Retinal pigment epithelial cell (primary cell): ENCODE measurements around the gene CELF1.

Experiments used
- DNase-seq: peaks from one replicate; pipeline ENCODE4 v3.0.0-alpha.2; 2010; ENCODE audit warnings: low read depth
- H3K4me3 ChIP-seq: 2 replicates; pipeline ENCODE4 v1.5.1; 2011; ENCODE audit warnings: mild to moderate bottlenecking, low read length, control low read depth, moderate library complexity
- CTCF ChIP-seq: conservative IDR thresholded peaks from 2 replicates; pipeline ENCODE4 v1.5.1; 2011; ENCODE audit warnings: low read depth, low read length, control low read depth, inconsistent platforms

CELF1 gene

GRCh38 chr11:47443817-47444216 is 109.1 kb downstream of the CELF1 start:
- no peak for TF ChIP-seq CTCF

GRCh38 chr11:47443028-47443700 is 109.8 kb downstream of the CELF1 start:
- no peak overlapping the region for H3K4me3 ChIP-seq
- DNase-seq = no peak
- TF ChIP-seq CTCF = no peak

More at GRCh38 chr11:47443817-47444216, 109.1 kb downstream of the CELF1 start:
- DNase-seq = no peak
- H3K4me3 ChIP-seq = no peak overlapping the region

GRCh38 chr11:47442514-47442913 is 110.4 kb downstream of the CELF1 start:
- no peak for DNase-seq
- H3K4me3 ChIP-seq = no peak overlapping the region
- TF ChIP-seq CTCF = no peak

- no peak for TF ChIP-seq CTCF
- H3K4me3 ChIP-seq = no peak overlapping the region
- DNase-seq = no peak
Measured at GRCh38 chr11:47441421-47441820, 111.5 kb downstream of the CELF1 start.

- no peak for TF ChIP-seq CTCF
- no peak overlapping the region for H3K4me3 ChIP-seq
- DNase-seq = no peak
Measured at GRCh38 chr11:47440054-47440476, 112.9 kb downstream of the CELF1 start.

- no peak for DNase-seq
- TF ChIP-seq CTCF = no peak
Measured at GRCh38 chr11:47438721-47439120, 114.2 kb downstream of the CELF1 start.

GRCh38 chr11:47437746-47438418 is 115.0 kb downstream of the CELF1 start:
- no peak overlapping the region for H3K4me3 ChIP-seq
- DNase-seq = no peak
- TF ChIP-seq CTCF = no peak

More at GRCh38 chr11:47438721-47439120, 114.2 kb downstream of the CELF1 start:
- no peak overlapping the region for H3K4me3 ChIP-seq
